ENCODE measurements around the gene AGBL4. TPM values are rescaled to one million over a fixed set of nuclear protein-coding genes. Genes with fewer than 3 reads are reported as not detected.
"Not testable (repeated sequence)": the region's sequence is repeated elsewhere in the genome, so short reads cannot be mapped to it uniquely, and the experiment has no call there.

AGBL4 gene
- total RNA-seq, 1 donor from 2014 or later = not detected

DNA sequence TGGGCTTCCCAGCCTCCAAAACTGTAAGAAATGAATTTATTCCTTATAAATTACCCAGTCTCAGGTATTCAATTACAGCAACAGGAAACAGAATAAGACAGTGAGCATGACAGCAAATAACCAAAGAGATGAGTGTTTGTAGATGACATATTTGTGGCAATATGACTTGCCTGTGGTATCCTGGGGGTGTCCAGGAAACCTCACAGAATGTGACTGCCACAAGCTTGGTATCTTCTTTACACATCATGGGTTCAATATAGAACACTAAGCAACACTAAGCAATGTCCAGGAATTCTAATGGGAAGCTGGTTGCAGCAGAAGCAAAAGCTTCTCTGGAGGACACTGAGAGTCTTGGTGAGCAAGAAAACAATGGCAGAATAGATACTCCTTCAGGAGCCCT, 1010.7 kb downstream of the AGBL4 start:
- Mint-ChIP-seq H3K27ac (ENCODE audit: unreplicated experiment) (no peak overlapping the region), H3K9me3 (ENCODE audit: unreplicated experiment) (peaks cover 18% of the 10 kb centered on the region), H3K27me3 (ENCODE audit: unreplicated experiment) (no peaks in the 10 kb centered on the region), H3K36me3 (ENCODE audit: unreplicated experiment) (no peaks in the 10 kb centered on the region), H3K4me1 (ENCODE audit: unreplicated experiment) (no peaks in the 10 kb centered on the region), H3K4me3 (ENCODE audit: unreplicated experiment) (no peak overlapping the region)
- DNase-seq (ENCODE audit: extremely low spot score, unreplicated experiment) = no peak
- TF ChIP-seq, protein P1, sequence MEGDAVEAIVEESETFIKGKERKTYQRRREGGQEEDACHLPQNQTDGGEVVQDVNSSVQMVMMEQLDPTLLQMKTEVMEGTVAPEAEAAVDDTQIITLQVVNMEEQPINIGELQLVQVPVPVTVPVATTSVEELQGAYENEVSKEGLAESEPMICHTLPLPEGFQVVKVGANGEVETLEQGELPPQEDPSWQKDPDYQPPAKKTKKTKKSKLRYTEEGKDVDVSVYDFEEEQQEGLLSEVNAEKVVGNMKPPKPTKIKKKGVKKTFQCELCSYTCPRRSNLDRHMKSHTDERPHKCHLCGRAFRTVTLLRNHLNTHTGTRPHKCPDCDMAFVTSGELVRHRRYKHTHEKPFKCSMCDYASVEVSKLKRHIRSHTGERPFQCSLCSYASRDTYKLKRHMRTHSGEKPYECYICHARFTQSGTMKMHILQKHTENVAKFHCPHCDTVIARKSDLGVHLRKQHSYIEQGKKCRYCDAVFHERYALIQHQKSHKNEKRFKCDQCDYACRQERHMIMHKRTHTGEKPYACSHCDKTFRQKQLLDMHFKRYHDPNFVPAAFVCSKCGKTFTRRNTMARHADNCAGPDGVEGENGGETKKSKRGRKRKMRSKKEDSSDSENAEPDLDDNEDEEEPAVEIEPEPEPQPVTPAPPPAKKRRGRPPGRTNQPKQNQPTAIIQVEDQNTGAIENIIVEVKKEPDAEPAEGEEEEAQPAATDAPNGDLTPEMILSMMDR (IDR thresholded peaks at IDR 0.05) = no peak

DNA sequence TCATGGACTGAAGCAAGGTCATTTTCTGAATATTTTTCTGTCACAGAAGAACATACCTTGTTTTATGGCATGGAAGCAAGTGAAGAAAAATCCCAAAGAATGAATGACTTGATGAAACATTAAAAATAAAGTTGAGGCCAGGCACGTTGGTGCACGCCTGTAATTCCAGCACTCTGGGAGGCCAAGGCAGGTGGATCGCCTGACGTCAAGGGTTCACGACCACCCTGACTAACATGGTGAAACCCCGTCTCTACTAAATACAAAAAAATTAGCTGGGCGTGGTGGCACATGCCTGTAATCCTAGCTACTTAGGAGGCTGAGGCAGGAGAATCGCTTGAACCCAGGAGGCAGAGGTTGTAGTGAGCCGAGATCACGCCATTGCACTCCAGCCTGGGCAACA, 1020.8 kb downstream of the AGBL4 start:
- H3K36me3 Mint-ChIP-seq (ENCODE audit: unreplicated experiment); DNase-seq (ENCODE audit: extremely low spot score, unreplicated experiment); H3K4me1 Mint-ChIP-seq (ENCODE audit: unreplicated experiment); H3K27me3 Mint-ChIP-seq (ENCODE audit: unreplicated experiment); H3K4me3 Mint-ChIP-seq (ENCODE audit: unreplicated experiment); H3K27ac Mint-ChIP-seq (ENCODE audit: unreplicated experiment): not testable (repeated sequence)
- H3K9me3 Mint-ChIP-seq (ENCODE audit: unreplicated experiment) = peaks cover 32% of the 10 kb centered on the region

DNA sequence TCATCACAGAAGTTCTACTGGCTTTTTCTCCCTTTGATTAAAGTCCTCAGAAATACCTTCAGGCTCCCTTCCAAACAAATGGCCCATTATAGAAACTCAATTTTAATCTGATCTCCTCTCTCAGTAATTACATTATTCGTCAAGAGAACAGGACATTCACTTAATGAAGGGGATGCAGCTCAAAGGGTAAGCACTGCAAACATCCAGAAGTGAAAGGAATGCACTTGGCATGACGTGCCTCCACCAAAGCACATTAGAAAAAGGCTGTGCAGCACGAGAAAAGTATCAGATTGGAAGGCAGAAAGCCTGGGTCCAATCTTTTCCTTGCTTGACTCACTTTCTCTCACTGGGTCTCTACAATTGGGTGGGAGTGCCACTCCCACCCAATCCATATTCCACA, 1024.4 kb downstream of the AGBL4 start:
- Mint-ChIP-seq H3K27ac (ENCODE audit: unreplicated experiment) (no peak overlapping the region), H3K9me3 (ENCODE audit: unreplicated experiment) (peaks cover 26% of the 10 kb centered on the region), H3K4me1 (ENCODE audit: unreplicated experiment) (no peaks in the 10 kb centered on the region), H3K4me3 (ENCODE audit: unreplicated experiment) (no peak overlapping the region), H3K36me3 (ENCODE audit: unreplicated experiment) (no peaks in the 10 kb centered on the region), H3K27me3 (ENCODE audit: unreplicated experiment) (no peaks in the 10 kb centered on the region)
- no peak for DNase-seq (ENCODE audit: extremely low spot score, unreplicated experiment)
- TF ChIP-seq, protein P1 (IDR thresholded peaks at IDR 0.05) = no peak

DNA sequence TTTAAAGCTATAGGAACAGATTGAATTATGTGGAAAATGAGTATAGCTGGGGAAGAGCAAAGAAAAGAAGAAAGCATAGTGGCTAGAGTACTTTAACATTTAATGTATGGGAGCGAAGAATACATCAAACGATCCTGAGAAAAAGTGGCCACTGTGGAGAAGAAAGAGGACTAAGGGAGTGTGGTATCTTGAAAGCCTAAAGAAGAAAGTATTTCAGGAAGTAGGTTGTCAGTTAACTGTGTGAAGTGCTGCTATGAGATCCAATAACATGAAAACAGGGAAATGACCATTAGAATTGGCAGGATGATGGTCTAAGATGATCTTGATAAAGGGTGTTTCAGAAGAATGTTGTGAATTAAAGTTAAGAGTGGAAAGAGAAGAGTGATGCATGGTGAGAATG, 1027.4 kb downstream of the AGBL4 start:
- Mint-ChIP-seq H3K4me1 (ENCODE audit: unreplicated experiment) (no peaks in the 10 kb centered on the region), H3K4me3 (ENCODE audit: unreplicated experiment) (no peak overlapping the region), H3K36me3 (ENCODE audit: unreplicated experiment) (no peaks in the 10 kb centered on the region), H3K9me3 (ENCODE audit: unreplicated experiment) (peaks cover 25% of the 10 kb centered on the region), H3K27me3 (ENCODE audit: unreplicated experiment) (no peaks in the 10 kb centered on the region), H3K27ac (ENCODE audit: unreplicated experiment) (no peak overlapping the region)
- no peak for DNase-seq (ENCODE audit: extremely low spot score, unreplicated experiment)
- TF ChIP-seq, protein P1 (IDR thresholded peaks at IDR 0.05) = no peak

DNA sequence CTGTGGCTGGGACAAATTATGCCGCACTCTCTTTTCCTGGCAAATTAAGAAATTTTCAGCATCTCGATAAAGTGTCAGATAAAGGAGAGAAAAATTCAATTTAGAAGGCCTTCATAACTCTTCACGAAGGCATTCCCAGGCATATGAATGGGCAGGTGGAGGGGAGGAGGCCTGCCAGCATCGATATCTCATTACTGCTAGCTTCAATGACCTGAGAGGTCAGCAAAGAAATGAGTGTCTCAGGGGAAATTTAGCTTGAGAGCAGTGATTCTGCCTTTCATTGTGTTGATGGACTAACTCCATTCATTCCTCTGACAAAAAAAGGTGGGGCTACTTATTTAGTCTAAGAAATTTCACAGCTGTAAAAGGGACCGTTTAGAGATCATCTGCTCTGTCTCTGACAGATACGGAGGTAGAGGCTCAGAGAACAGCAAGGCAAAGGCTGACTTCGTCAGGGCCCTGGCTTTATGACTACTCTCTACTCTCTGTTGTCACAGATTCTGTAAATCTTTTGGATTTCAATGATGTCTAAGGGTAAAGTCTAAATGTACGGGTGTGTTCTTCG, 1035.0 kb downstream of the AGBL4 start:
- H3K4me3 Mint-ChIP-seq (ENCODE audit: unreplicated experiment) = no peak overlapping the region
- no peak for DNase-seq (ENCODE audit: extremely low spot score, unreplicated experiment)
- no peaks in the 10 kb centered on the region for H3K27me3 Mint-ChIP-seq (ENCODE audit: unreplicated experiment)
- H3K36me3 Mint-ChIP-seq (ENCODE audit: unreplicated experiment) = no peaks in the 10 kb centered on the region
- no peaks in the 10 kb centered on the region for H3K4me1 Mint-ChIP-seq (ENCODE audit: unreplicated experiment)
- H3K9me3 Mint-ChIP-seq (ENCODE audit: unreplicated experiment) = peaks cover 27% of the 10 kb centered on the region
- TF ChIP-seq, protein P1 (IDR thresholded peaks at IDR 0.05) = no peak
- no peak overlapping the region for H3K27ac Mint-ChIP-seq (ENCODE audit: unreplicated experiment)

DNA sequence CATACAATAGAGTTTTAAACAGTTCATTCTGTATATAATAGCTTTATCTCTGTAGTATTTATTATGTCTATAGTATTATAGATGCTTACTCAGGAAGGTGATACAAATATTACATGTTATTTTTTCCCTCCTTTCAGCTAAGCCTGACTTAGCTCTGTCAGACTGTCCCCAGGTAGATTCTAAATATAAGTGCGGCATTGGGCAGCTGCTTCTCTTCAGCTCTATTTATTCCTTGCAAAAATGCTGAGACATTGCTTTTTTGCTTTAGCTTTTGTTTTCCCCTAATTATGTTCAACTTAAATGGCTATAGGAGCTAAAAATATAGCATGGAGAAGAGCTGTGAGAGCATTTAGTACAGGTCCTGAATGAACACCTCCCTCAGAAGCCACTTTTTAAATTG, 1043.8 kb downstream of the AGBL4 start:
- H3K4me3 Mint-ChIP-seq (ENCODE audit: unreplicated experiment) = no peak overlapping the region
- H3K9me3 Mint-ChIP-seq (ENCODE audit: unreplicated experiment) = peaks cover 4% of the 10 kb centered on the region
- TF ChIP-seq, protein P1 (IDR thresholded peaks at IDR 0.05) = no peak
- no peaks in the 10 kb centered on the region for H3K4me1 Mint-ChIP-seq (ENCODE audit: unreplicated experiment)
- no peaks in the 10 kb centered on the region for H3K27me3 Mint-ChIP-seq (ENCODE audit: unreplicated experiment)
- H3K27ac Mint-ChIP-seq (ENCODE audit: unreplicated experiment) = no peak overlapping the region
- H3K36me3 Mint-ChIP-seq (ENCODE audit: unreplicated experiment) = no peaks in the 10 kb centered on the region
- no peak for DNase-seq (ENCODE audit: extremely low spot score, unreplicated experiment)

Data from osteocyte (in vitro differentiated cells).